ENCODE data around the gene BTBD9. TPM values are rescaled to one million over a fixed set of nuclear protein-coding genes. Genes with fewer than 3 reads are reported as not detected.

BTBD9 gene
- total RNA-seq, 1 experiment from 2014 or later: 8.9 TPM

DNA sequence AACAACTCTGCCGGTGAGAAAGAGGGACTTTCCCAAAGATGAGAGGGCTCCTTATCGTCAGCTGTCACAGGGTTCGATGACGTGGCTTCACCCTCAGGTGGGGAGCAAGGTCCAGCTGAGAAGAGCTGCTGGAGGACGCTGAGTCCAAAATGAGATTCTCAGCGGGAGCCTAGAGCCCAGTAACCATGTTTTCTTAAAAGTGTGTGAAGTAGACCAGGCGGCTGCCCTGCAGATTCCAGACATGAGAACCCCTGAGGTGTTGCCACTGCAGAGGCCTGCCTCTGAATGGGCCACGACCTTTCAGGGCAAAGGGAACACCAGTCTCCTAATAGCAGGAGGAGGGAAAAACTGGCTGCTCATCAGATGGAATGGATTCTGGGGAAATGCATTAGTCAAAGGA is 375.1 kb downstream of the BTBD9 start:
- Histone ChIP-seq H2BK20ac (ENCODE audit: low read depth, low read length, poor library complexity, severe bottlenecking) (no peak overlapping the region), H4K91ac (ENCODE audit: insufficient read length, low read depth, low read length) (no peak overlapping the region), H3K9me3 (ENCODE audit: control insufficient read depth, low read depth, low read length) (no peaks in the 10 kb centered on the region), H4K20me1 (ENCODE audit: control insufficient read depth, insufficient read depth, insufficient read length) (no peaks in the 10 kb centered on the region), H3K18ac (ENCODE audit: insufficient read length, low read depth, low read length) (no peak overlapping the region), H3K9ac (ENCODE audit: extremely low read depth, insufficient read length, low read length) (no peak overlapping the region), H3T11ph (ENCODE audit: low read length) (no peak overlapping the region), H3K27me3 (ENCODE audit: insufficient read depth, low read length) (no peaks in the 10 kb centered on the region), H2BK5ac (ENCODE audit: insufficient read length, low read length) (no peak overlapping the region), H3K79me1 (ENCODE audit: insufficient read depth, low read depth, low read length, poor library complexity, severe bottlenecking) (no peaks in the 10 kb centered on the region), H3K23ac (ENCODE audit: insufficient read length, low read depth, low read length) (no peak overlapping the region), H3K27ac (ENCODE audit: insufficient read length, low read depth, low read length) (no peak overlapping the region), H3K56ac (ENCODE audit: insufficient read length, low read depth, low read length) (no peak overlapping the region), H2AFZ (ENCODE audit: low read length) (no peak overlapping the region), H2BK15ac (ENCODE audit: low read depth, low read length) (no peak overlapping the region), H4K8ac (replicated peaks; ENCODE audit: insufficient read length, low read depth, low read length) (no peak overlapping the region), H2BK120ac (ENCODE audit: low read depth, low read length, poor library complexity, severe bottlenecking) (no peak overlapping the region), H2BK12ac (ENCODE audit: insufficient read length, low read depth, low read length) (no peak overlapping the region), H2AK5ac (ENCODE audit: insufficient read length, low read length) (no peak overlapping the region), H3K14ac (ENCODE audit: insufficient read depth, low read length) (0 out of 2 replicates have a peak overlapping the region, but pooled peaks have one; percentile 32), H3K79me2 (ENCODE audit: insufficient read depth, low read length) (no peaks in the 10 kb centered on the region), H4K5ac (ENCODE audit: insufficient read length, low read depth, low read length) (no peak overlapping the region), H3K4me1 (ENCODE audit: insufficient read depth, low read length) (peaks cover 16% of the 10 kb centered on the region; the same call in 1 of the 2 replicates), H3K4me2 (ENCODE audit: insufficient read depth, insufficient read length, low read length) (no peak overlapping the region), H3K23me2 (ENCODE audit: insufficient read length, low read depth, low read length, poor library complexity, severe bottlenecking) (no peaks in the 10 kb centered on the region), H3K4ac (ENCODE audit: low read depth, low read length) (no peak overlapping the region)
- no peak for TF ChIP-seq CTCF (conservative IDR thresholded peaks at IDR 0.05)
- WGBS (ENCODE audit: extremely low coverage, insufficient read length, low lambda C conversion rate): no CpG with 5 or more reads among the region's 8 CpGs
- H3K27me3 Mint-ChIP-seq (ENCODE audit: low read depth): peaks cover 1% of the 10 kb centered on the region; the same call in 1 of the 2 replicates
- peaks cover 50 to 51% of the 10 kb centered on the region in 2 experiments for H3K4me1 Mint-ChIP-seq
- no peaks in the 10 kb centered on the region for H3K36me3 Mint-ChIP-seq (ENCODE audit: insufficient read depth in 1 of 3, low read depth in 3 of 3)
- no peak overlapping the region for H3K4me3 Mint-ChIP-seq
- peak; percentile 36 for DNase-seq
- H3K9me3 Mint-ChIP-seq: no peaks in the 10 kb centered on the region
- no peak overlapping the region for H3K27ac Mint-ChIP-seq

All from H9 (cell line).